Stimulated activated CD4-positive, alpha-beta T cell treated with anti-CD3 and anti-CD28 coated beads, Interleukin-15, amount 100 ng/mL, for 48 hours (primary cell): ENCODE results near the gene TBL1X.

ENCODE experiments used
- DNase-seq, 2 donors: peaks; one replicate each; pipeline ENCODE4 v3.0.0-alpha.2; 2020; ENCODE audit warnings: low read depth in 2 of 2

TBL1X gene

DNA sequence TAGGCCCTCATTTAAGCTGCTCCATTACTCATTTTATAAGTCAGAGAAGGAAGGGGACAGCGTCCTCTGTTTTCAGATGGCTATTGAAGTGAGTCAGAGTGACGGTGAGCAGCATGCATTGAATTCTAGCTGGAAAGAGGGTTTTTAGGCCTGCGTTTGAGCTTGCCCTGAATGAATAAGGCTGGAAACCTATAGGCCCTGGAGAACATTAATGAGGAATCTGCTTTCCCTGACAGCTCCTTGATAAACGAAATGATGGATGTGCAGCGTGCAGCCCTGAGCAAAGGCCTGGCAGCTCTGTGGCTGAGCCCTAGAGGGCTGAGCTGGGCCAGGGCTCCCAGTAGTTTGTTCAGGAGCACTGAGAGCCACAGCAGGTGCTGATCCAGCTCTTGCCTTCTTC lies 33.4 kb downstream of the TBL1X start:
- no peak for DNase-seq

DNA sequence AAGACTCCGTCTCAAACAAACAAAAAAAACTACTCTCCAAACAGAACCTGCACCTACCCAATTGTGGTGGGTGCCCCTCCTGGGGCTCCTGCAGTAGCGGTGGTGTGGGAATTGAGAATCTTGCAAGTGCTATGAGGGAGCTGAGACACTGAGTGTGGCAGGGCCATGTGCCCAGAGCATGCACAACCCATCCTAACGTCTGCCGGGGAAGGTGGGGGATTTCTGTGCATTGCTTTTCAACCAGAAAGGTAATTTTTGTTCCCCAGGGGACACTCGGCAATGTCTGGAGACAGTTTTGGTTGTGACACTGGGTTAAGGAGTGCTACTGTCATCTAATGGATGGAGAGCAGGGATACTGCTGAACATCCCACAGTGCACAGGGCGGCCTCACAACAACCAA lies 35.7 kb downstream of the TBL1X start:
- no peak for DNase-seq

DNA sequence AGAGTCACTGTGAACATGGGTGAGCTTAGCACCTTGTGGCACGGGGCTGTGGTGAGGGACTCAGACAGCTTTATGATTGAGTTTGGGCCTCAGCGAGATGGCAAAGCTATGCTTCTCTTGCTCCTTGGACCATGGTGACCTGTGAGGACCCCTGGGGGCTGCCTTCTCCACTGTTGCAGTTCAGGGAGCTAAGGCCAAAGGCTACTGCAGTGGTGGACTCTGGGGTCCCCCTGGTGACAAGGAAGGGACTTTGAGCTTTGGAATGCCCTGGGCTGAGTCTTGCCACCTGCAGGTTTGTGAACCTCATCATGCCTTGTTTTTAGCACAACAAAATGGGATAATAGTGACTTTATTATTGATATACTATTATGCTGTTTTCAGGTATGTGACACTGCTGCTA lies 36.5 kb downstream of the TBL1X start:
- no peak for DNase-seq

DNA sequence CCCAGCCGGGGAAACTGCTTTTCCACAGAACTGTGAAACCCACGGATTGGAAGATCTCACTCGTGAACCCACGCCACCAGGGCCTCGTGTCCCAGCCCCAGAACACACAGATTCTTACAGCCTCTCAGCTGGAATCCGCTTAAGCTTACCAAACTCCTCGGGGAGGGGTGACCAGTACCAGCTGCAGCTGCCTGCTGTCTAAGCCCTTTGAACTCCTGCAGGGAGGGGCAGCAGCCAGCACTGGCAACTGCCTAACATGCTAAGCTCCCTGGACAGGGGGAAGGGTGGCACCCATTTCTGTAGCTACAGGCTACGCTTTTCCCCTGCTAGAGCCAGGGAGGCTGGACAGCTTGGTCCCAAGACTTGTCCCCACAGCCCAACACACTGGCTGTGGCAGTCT lies 38.4 kb downstream of the TBL1X start:
- no peak for DNase-seq

GRCh38 chrX:9510366-9510765 lies 45.5 kb downstream of the TBL1X start:
- no peak for DNase-seq

GRCh38 chrX:9510980-9511379 lies 46.1 kb downstream of the TBL1X start:
- DNase-seq = no peak

DNA sequence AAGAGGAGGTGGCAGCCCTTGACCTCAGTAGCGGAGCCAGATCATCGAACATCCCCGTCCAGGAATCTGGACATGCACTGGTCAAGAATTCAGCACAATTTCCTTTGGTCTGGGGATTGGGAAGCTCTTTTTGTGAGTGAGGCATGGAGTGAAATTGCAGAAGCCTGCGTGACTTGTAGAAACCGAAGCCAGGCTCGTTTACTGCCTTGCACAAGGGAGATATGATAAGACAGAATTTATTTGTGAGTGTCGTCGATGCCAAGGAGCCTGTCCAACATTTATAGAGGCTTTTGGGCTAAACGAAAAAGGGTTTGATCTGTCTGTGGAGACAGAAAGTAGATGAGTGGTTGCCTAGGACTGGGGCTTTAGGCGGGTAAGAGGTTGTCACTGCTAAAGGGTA lies 50.6 kb downstream of the TBL1X start:
- no peak for DNase-seq

GRCh38 chrX:9515973-9516538 lies 51.2 kb downstream of the TBL1X start:
- no peak for DNase-seq

GRCh38 chrX:9516635-9517034 lies 51.8 kb downstream of the TBL1X start:
- no peak for DNase-seq

GRCh38 chrX:9518051-9518450 lies 53.2 kb downstream of the TBL1X start:
- DNase-seq = no peak

GRCh38 chrX:9518889-9519288 lies 54.0 kb downstream of the TBL1X start:
- DNase-seq = no peak

DNA sequence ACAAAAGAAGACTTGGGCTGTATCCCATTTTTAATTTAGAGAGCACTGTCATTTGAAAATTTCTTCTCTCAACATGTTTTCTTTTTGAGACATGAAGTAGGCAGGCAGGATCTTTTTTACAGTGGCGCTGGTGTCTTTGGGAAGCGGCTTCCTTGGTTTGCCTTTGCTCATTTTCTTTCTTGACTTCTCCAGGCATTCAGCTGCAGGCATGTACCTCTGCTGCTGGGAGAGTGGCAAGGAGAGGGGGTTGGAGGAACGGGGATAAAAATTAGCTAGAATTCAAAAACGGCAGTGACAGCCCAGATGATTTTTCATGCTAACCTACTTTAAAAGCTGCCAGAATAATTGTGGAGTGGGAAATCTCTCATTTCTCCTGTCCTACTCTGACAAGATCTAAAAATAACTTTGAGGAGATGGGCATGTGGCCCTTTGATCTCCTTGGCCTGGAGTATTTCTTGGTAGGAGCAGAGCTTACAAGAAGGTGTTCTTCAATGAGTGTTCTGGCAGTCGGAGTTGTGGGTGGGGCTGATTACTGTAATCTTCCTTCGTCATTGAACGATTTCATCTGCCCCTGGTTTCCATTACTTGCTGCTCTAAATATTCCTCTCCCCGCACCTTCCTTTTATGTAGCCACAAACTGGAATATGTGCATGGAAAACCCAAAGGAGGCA lies 54.8 kb downstream of the TBL1X start:
- no peak for DNase-seq

GRCh38 chrX:9520217-9520590 lies 55.3 kb downstream of the TBL1X start:
- DNase-seq = no peak

- DNase-seq = no peak
Observed at GRCh38 chrX:9522378-9523155, 57.7 kb downstream of the TBL1X start.

DNA sequence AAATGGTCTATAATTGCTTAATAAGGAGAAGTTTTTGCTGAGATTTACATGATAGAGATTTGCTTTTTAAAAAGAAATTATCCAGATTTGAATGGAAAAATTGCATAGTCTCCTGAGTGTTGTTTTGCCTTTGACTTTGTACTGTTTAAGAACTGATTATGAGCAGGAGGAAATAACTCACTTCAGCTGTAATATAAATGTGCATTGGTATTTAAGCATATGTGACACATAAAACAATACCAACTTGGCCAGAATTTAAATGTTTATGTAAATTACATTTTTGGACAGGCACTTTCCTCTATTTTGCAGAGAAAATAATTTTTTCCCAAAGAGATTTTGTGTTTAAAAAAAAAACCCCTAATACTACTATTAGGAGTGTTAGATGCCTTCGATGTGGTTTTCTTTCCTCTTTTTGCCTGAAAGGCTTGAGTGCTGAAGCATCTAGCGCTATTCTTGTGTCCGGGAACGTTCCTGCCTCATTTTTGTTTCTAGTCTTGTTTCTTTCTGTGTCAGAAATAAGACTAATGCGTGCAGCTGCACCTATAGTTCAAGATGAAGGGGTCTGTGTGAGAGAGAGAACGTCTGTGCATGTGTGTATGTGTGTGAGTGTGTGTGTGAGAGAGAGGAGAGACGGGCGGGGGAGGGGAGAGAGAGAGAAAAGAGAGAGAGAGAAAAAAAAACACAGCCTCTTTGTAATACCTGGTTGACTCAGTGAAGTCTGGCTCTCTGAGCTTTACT lies 60.8 kb downstream of the TBL1X start:
- DNase-seq = no peak

- DNase-seq = no peak
Observed at GRCh38 chrX:9526965-9527364, 62.1 kb downstream of the TBL1X start.

GRCh38 chrX:9528498-9528897 lies 63.6 kb downstream of the TBL1X start:
- no peak for DNase-seq

DNA sequence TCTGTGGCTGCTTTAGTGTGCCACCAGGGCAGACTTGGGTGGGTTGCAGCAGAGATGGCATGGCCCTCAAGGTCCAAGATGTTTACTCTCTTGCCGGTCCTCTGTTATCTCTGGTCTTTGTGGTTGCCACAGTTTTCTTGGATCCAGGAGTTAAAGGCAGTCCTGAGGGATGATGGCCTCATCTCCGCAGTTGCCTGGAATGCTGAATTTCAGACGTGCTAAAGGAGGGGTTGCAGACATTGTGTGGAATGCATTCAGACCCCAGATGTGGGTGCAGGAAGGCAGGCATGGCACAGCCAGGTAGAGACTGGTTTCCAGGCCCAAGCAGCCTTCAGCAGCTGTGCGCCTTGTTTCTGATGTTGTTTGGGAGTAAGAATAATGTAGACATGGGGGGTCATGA lies 64.4 kb downstream of the TBL1X start:
- DNase-seq = no peak

GRCh38 chrX:9530848-9531274 lies 66.0 kb downstream of the TBL1X start:
- DNase-seq = peak; percentile 11 to 38

GRCh38 chrX:9532349-9532748 lies 67.5 kb downstream of the TBL1X start:
- DNase-seq = no peak

DNA sequence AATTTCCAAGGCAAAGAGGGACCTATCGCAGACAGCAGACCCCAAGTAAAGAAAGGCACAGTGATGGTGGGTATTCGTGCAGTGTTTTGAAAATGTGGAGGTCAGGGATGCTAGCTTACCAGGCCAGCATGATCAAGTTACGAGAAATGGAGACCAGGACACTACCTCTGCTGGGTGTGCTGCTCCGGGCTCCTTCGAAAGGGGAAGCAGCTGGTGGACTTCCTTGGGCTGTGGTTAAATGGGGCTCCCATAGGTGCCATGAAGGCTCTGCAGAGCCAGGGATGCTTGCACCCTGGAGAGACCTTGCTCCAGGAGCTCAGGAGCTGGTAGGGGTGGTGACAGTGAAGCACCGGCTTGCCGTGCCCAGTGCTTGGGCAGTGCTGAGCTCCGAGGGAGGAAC lies 68.8 kb downstream of the TBL1X start:
- DNase-seq = no peak

DNA sequence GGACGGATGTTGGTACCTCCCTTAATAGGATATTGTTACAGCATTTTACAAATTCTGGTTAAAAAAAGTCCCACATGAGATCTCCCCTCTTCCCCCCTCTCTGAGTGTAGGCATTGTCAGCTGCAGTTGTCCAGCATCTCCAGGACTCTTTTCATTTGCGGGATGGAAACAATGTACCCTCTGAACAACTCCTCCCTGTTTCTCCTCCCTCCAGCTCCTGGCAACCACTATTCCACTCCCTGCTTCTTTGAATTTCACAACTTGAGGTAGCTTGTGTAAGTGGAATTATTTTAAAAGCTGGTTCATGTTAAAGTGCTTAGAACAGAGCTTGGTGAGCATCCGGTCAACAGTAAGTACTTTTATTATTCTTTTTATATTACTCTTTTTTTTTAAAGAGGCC lies 69.8 kb downstream of the TBL1X start:
- no peak for DNase-seq

- no peak for DNase-seq
Observed at GRCh38 chrX:9535101-9535500, 70.2 kb downstream of the TBL1X start.
